ENCODE results near the gene VAPB. TPM values are rescaled to one million over a fixed set of nuclear protein-coding genes. Genes with fewer than 3 reads are reported as not detected.

Gene VAPB
- total RNA-seq, 1 experiment from 2014 or later = 82.4 TPM

DNA sequence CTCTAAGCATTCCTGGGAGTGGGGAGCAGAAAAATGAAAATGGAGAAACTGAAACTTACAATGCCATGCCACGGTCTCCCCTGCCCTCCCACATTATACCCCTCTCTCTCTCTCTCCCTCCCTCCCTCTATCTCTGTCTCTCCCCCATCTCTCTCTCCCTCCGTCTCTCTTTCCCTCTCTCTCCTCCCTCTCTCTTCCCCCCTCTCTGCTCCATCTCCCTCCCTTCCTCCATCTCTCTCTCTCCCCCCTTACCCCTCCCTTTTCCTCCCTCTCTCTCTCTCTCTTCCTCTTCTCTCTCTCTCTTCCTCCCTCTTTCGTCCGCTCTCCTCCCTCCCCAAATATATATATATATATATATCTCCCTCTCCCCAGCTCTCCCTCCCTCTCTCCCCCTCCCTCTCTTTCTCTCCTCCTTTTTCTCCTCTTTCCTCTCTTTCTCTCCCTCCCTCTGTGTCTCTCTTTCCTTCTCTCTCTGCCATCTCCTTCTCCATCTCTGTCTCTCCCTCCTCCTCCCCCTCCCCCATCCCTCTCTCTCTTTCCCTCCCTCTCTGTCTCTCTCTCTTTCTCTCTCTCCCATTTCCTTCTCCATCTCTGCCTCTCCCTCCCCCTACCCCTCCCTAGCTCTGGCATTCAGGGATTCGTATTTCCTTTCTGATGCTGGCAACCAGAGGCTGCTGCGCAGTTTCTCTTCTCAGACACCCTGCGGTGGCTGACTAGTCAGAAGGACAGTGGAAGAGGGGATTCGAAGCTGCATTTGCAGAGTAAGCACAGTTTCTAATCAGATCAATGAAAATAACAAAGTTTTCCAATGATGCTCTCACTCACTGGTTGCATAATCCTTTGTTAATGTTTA is 13.9 kb upstream of the VAPB start:
- no peak for TF ChIP-seq CTCF (IDR thresholded peaks at IDR 0.05; ENCODE audit: unreplicated experiment)
- BruUV-seq (replicated peaks) = no TSS peak
- Mint-ChIP-seq H3K27ac (ENCODE audit: unreplicated experiment) (no peak overlapping the region), H3K36me3 (ENCODE audit: insufficient read depth, unreplicated experiment) (no peaks in the 10 kb centered on the region), H3K4me3 (ENCODE audit: low read depth, unreplicated experiment) (no peak overlapping the region), H3K27me3 (ENCODE audit: unreplicated experiment) (peaks cover 61% of the 10 kb centered on the region), H3K4me1 (ENCODE audit: low read depth, unreplicated experiment) (no peaks in the 10 kb centered on the region), H3K9me3 (ENCODE audit: low read depth, unreplicated experiment) (no peaks in the 10 kb centered on the region)
- intact Hi-C loops (cut with micrococcal nuclease; ENCODE audit: unreplicated experiment) = no loop called here
- CTCF ChIA-PET = interaction anchor here (0.6 kb wide), 1 partner anchor 16 kb away, joined by 6 read pairs; no protein-coding TSS in a partner anchor
- no peak for DNase-seq

- no peak for DNase-seq
- no peaks in the 10 kb centered on the region for H3K36me3 Mint-ChIP-seq (ENCODE audit: insufficient read depth, unreplicated experiment)
- peaks cover 2% of the 10 kb centered on the region for H3K9me3 Mint-ChIP-seq (ENCODE audit: low read depth, unreplicated experiment)
- H3K4me1 Mint-ChIP-seq (ENCODE audit: low read depth, unreplicated experiment) = no peaks in the 10 kb centered on the region
- H3K27me3 Mint-ChIP-seq (ENCODE audit: unreplicated experiment) = peaks cover 68% of the 10 kb centered on the region
- H3K4me3 Mint-ChIP-seq (ENCODE audit: low read depth, unreplicated experiment) = no peak overlapping the region
- CTCF ChIA-PET = interaction anchor here (0.6 kb wide), 1 partner anchor 109 kb away, joined by 3 read pairs; no protein-coding TSS in a partner anchor
- TF ChIP-seq CTCF (IDR thresholded peaks at IDR 0.05; ENCODE audit: unreplicated experiment) = no peak
- H3K27ac Mint-ChIP-seq (ENCODE audit: unreplicated experiment) = no peak overlapping the region
- intact Hi-C loops (cut with micrococcal nuclease; ENCODE audit: unreplicated experiment) = no loop called here
- no TSS peak for BruUV-seq (replicated peaks)
Observed at GRCh38 chr20:58375759-58376352, 13.2 kb upstream of the VAPB start.

- Mint-ChIP-seq H3K4me1 (ENCODE audit: low read depth, unreplicated experiment) (no peaks in the 10 kb centered on the region), H3K27me3 (ENCODE audit: unreplicated experiment) (peaks cover 80% of the 10 kb centered on the region), H3K4me3 (ENCODE audit: low read depth, unreplicated experiment) (no peak overlapping the region), H3K36me3 (ENCODE audit: insufficient read depth, unreplicated experiment) (no peaks in the 10 kb centered on the region), H3K9me3 (ENCODE audit: low read depth, unreplicated experiment) (peaks cover 9% of the 10 kb centered on the region), H3K27ac (ENCODE audit: unreplicated experiment) (no peak overlapping the region)
- no peak for DNase-seq
- CTCF ChIA-PET = interaction anchor here (0.6 to 1.5 kb wide), 4 partner anchors 12 to 129 kb away, joined by 3 to 7 read pairs (median 4); partner anchors contain the start of gene VAPB
- intact Hi-C loops (cut with micrococcal nuclease; ENCODE audit: unreplicated experiment) = no loop called here
- TF ChIP-seq CTCF (IDR thresholded peaks at IDR 0.05; ENCODE audit: unreplicated experiment) = no peak
- BruUV-seq (replicated peaks) = no TSS peak
Observed at GRCh38 chr20:58377017-58377416, 12.0 kb upstream of the VAPB start.

- Mint-ChIP-seq H3K4me3 (ENCODE audit: low read depth, unreplicated experiment) (no peak overlapping the region), H3K4me1 (ENCODE audit: low read depth, unreplicated experiment) (no peaks in the 10 kb centered on the region), H3K27ac (ENCODE audit: unreplicated experiment) (no peak overlapping the region), H3K9me3 (ENCODE audit: low read depth, unreplicated experiment) (peaks cover 9% of the 10 kb centered on the region), H3K36me3 (ENCODE audit: insufficient read depth, unreplicated experiment) (no peaks in the 10 kb centered on the region), H3K27me3 (ENCODE audit: unreplicated experiment) (peaks cover 88% of the 10 kb centered on the region)
- intact Hi-C loops (cut with micrococcal nuclease; ENCODE audit: unreplicated experiment) = no loop called here
- no TSS peak for BruUV-seq (replicated peaks)
- DNase-seq = no peak
- no peak for TF ChIP-seq CTCF (IDR thresholded peaks at IDR 0.05; ENCODE audit: unreplicated experiment)
- CTCF ChIA-PET = interaction anchor here (1.1 to 1.5 kb wide), 2 partner anchors 11 to 16 kb away, joined by 3 to 7 read pairs; partner anchors contain the start of gene VAPB
Observed at GRCh38 chr20:58377766-58378401, 11.1 kb upstream of the VAPB start.
